GM19397 (cell line): ENCODE data around the gene BMP6.

ENCODE experiments used
- ATAC-seq: cut with Tn5 transposase; IDR thresholded peaks from one replicate; pipeline ENCODE4 v1.9.1; 2021; ENCODE audit warnings: mild to moderate bottlenecking, moderate library complexity; ENCODE audit not compliant: unreplicated experiment

Gene BMP6

DNA sequence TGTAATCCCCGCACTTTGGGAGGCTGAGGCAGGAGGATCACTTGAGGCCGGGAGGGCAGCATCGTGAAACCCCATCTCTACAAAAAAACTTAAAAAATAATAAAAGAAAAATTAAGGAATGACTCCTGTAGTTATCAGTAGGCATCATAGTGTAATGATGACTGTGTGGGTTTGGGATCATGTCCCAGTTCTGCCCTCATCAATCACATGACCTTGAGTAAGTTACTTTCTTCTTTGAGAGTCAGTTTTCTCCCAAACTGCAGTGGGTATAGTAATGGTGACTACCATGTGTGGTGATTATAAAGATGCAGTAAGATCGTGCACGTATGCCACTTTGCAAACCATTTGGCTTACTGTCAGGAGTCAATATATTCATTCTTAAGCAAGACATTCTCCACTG, 95.5 kb downstream of the BMP6 start:
- ATAC-seq: no peak

DNA sequence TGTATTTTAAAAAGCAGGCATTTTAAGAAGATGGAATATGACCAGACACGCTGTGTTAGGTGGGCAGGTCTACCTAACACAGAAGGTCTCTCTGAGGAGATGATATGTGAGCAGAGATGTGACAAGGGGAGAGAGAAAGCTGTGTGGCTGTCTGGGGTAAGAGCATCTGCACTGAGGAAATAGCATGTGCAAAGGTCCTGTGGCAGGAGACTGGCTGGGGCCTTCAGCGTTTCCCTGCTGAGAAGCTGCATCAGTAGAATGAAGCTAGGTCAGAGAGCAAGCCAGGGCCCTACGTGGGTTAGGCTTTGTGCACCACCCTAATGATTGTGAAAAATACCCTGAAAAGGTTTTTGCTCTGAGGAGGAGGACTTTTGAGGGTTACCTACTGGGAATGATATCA, 97.7 kb downstream of the BMP6 start:
- no peak for ATAC-seq

DNA sequence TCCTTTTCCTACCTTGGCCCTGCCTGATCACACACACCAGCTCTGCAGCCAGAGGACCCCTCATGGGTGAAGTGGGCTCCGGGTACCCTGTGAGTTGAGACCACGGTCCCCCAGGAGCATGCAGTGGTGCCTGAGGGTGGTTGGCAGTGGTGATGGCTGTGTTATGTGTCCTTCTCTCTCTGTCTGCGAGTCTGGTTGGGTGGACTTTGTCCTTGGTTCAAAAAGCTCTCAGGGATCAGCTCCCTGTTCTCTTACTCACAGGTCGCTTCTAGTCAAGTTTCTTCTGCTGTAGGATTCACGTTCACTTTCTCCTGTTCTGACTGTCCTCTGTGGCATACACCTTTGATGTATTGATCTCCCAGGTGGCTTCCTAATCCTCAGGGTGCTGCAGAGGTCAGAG, 100.1 kb downstream of the BMP6 start:
- no peak for ATAC-seq

DNA sequence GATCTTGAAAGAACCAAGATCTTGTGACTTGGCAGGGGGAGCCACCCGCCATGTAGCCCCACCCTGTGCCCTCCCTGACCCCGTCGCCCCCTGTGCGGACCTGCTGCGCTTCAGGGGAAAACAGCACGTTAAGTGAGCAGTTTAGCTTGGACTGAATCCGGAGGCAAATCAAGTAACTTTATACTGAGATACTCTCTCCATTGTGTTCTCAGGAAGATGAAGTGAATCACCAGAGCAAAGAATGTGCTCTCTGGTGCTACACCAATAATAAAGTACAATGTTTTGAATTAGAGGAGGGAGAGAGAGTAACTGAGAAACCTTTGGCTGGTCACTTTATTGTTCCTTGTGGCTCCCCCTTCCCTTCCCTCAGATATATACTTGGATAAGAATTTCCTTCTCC, 101.2 kb downstream of the BMP6 start:
- ATAC-seq: no peak

DNA sequence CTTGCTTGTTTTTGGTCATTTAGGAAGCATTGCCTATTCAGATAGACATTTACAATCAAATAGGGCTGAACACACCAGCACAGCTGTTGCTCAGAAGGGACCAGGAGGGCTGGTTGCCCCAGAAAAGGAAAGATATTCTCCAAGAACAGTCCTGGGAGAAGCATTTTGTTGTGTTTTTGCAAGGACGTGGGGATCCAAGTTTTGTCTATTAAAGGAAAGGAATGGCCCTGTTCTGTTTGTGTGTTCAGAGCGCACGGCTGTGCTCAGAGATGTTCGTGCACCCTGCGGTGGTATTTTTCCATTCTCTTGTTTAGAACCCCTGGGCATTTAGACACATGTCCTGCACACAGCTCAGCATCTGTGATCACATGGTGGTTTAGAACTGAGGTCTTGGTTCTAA, 102.2 kb downstream of the BMP6 start:
- ATAC-seq: no peak

DNA sequence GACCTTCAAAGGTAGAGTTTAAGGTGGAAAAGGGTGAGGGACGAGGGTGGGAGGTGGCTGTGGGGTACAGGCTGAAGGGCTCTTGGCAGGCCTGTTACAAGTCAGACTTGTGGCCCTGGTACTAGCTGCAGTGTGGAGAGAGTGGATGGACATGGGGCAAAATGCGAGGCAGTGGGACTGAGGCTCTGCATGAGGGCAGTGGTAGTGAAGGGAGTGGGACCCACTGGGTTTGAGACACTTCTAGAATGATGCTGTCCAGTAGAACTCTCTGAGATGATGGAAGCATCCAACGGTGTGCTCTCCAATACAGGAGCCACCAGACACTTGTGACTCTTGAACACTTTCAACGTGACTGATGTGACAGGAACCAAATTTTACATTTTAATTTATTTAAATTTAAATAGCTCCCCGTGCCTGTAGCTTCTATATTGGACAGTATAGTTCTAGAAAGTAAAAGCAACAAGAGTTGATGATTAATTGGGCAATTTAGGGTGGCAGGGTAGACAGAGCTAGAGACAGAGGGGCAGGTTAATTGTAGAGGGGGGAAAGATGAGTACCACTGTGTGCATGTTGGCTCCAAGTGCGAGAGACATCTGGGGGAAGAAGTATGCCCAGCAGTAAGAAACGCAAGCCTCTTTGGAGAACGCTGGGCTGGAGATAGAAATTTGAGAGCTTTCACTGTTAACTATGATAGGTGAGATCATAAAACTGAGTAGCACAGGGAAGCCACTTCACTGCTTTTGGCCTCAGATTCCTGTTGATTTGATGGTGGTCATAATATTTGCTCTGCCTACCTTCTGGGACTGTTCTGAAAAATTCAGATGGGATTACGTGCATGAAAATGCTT, 107.2 kb downstream of the BMP6 start:
- no peak for ATAC-seq

DNA sequence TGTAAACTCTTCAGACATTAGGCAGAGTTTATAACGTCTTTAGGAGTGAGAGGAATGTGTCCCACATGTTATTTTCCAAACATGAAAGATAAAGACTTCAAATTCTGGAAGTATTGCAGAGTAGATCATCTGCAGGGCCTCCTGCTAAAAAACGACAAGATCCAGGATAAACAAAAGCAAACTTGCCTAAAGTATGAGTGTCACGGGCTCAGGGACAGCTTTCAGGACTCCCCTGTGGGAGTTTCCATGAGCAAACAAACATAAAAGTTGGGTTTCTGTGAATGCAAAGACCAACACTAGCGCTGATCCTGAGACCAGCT, 107.8 kb downstream of the BMP6 start:
- no peak for ATAC-seq

DNA sequence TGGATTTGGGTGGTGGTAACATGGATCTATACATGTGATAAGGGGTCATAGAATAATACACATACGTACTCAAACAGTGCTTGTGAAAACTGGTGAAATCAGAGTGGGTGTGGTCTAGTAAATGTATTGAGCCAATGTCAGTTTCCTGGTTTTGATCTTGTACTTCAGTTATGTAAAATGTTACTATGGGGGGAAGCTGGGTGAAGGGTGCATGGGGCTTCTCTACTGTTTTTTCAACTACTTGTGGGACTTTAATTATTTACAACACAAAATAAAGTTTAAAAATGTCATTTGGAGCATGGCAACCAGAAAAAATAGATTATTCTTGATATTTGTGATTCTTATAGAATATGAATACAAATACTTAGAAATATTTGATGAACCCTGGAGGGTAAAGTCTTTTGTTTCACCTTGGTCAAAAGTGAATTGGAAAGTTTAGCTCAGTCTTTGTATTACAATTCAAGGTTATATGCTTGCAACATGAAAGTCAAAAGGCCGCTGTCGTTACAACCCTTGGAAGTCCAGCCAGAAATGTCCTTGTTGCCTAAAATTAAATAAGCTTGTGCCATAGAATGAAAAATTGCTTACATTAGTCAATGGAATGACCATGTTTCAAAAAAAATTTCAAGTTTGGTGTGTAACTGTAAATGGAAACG, 110.6 kb downstream of the BMP6 start:
- no peak for ATAC-seq

DNA sequence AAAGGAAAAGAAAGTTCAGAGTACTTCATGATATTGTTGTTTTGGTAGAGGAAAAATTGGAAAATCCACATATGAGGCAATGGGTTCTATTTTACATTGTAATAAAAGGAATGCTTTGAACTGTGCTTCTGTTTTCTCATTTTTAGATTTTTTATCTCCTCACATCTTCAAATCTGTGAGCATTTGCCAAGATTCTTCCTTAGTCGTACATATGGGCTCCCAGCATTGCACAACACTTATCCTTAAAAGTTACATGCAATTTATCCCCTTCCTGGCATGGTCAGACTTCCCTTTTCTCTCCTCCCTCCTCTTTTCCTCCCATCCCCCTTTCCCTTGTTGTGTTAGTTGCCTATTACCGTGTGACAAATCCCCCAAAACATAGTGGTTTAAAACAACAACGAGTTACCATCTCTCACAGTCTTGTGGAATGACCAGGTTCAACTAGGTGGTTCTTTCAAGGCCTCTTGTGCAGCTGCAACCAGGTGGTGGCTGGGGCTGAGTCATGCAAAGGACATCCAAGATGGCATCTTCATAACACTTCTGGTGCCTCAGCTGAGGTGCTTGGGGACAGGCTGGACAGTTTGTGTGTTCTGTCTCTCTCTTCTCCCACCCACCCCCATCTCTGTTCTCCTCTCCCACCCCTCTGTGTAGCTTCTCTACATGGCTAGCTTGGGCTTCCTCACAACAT, 116.0 kb downstream of the BMP6 start:
- ATAC-seq: no peak

DNA sequence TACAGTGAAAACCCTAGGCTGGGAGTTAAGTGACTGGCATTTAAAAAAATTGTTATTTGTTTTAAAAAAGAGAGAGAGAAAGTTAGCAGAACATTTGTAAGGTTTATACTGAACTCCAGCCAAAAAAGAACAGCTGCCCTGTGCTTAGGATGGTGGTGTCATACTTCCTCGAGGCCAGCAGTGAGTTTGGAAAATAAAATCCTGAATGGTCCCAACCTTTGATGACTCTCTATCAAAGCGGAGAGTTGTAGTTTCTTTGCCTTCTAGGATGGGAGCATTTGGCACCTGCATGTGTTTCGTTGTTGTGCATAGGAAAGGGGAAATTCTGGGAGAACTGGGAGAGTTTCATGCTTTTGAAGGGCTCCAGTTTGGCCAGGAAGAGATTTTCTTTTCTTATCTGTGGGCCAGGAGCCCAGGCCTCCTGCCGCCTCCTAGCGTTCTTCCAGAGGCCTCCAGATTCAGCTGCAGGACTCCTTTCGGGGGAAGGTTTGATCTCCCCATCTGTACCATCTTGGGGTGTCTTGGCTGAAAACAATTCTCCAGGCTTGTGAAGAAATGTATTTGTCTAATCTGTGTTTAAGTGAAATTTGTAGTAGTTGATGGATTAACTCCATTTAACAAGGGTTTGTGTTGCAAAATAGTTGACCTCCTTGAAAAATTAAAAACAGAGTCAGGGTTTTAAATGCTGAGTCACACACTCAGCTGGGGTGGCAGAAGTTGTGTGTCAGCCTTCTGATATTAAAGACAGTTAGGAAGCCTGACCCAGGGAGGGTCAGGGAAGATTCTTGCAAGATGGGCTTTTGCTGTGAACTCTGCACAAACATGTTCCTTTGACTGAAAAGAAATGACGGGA, 121.3 kb downstream of the BMP6 start:
- no peak for ATAC-seq

DNA sequence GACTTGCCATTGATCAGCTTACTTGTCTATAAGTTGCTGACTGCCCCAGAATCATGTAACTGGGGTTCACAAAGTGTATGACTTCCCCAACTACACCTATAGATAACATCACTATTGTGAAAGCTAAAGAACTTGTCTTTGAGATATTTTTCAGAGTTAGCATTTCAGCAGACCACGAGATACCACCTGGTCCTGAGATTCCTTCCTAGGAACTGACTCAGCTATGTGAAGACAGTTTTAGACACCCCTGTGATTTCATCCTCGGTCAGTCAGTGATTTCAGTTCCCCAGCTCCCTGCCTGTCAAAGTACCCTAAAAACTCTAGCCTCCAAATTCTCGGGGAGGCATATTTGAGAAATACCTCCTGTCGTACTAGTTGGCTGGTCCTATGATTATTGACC, 122.3 kb downstream of the BMP6 start:
- ATAC-seq: no peak

DNA sequence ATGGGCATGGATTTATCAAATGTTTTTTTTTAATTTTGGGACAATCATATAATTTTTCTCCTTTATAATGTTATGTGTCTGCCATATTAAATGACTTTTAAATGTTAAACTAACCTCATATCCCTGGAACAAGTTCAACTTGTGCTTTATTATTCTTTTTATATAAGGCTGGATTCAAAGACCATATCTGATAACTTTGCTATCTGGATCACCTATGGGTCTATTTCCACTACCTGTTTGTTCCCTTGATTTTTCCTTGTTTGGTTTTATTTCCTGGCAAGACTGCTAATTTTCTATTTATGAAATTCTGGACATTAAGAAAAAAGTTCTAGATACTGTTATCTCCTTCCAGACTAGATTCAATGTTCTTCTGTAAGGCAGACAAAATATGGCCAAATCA, 125.9 kb downstream of the BMP6 start:
- no peak for ATAC-seq

DNA sequence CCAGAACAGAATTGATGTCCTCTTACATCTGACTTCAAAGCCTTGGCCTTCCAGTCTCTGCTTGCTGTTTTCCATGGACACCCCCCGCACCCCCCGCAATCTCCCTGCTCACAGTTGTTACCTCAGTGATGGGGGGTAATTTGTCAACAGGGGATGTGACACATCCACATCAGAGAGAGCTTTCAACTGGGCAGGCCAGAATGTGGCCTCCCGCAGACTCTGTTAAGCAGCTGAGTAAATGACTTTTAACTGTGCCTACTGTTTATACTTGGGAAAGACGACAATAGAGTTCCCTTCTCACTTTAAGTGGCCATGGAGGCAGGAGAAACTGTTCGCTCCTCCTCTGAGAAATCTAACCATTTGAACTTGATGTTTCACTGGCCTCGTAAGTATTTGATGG, 133.7 kb downstream of the BMP6 start:
- ATAC-seq: no peak

DNA sequence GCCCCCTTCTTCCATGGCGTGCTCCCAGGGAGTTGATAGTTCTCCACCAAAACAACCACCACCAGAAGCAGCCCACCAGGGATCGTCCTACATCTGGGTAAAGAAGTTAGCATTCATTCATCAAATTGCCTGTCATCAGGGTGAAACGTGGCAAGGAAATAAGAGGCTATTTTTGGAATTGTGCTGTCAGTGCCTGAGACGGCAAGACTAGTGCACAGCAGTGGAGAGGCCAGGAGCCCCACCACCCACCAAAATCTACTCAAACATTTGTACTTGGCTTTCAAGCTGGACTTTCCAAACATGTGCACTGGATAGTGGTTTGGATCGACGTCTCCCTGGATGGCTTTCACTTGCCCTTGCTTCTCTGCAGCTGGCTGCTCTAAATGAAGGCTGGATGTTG, 139.9 kb downstream of the BMP6 start:
- no peak for ATAC-seq

DNA sequence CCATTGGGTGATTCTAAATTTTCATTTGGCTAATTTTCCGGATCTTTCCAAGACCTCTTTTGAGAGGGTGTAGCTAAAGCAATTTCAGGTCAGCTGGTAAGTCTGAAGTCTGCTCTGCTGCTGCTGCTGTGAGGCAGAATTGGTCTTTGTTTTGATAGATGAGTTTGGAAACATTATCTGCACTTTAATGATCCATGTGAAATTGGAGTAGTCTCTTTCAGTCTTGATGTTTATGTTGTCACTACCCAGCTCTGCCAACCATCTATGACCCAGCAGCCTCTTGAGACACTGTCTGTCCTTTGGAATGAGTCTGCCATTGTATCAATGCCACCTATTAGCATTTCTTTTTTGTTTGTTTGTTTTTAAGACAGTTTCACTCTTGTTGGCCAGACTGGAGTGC, 140.6 kb downstream of the BMP6 start:
- ATAC-seq: no peak

DNA sequence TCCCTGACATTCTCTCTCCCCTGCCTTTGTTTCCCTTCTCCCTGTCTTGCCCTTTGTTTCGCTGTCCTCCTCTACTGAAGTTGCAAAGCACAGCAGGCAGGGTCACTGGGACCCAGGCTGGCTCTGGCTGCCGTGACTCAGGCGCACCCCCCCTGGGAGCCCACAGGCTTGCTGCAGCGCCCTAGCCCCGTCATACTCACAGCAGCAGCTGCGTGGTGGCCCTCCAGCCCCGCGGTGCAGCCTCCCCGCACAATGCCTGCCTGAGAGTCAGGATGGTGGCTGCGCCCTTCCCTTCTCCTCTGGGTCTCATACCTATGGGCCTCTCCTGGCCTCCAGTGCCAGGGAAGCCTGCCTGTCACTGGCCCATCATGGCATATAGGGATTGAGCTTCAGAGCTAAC, 143.0 kb downstream of the BMP6 start:
- ATAC-seq: no peak

DNA sequence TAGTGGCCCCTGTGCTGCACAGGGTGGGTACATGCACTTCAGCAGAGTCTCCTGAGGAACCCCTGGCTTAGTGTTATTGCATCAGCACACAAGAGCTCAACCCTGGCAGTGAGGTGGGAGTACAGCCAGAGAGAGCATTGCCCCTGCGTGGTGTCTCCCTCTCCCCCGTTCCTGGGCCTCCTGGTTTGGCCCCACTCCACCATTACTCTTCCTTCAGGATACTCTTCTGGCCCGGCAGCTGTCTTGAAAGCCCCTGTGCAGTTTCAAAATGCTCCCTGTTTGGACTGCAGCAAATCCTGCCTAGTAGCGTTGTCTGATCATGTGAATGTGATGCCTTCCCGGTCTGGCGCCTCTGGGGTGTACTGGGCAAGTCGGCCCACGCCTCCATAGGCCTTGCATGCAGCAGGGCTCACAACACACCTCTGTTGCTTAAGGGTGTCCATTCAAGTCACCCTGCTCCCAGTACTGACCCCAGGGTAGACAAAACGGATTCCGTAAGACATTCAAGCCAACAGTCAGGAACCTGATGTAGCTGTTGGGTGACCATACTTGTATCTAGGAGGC, 152.6 kb downstream of the BMP6 start:
- ATAC-seq: no peak

DNA sequence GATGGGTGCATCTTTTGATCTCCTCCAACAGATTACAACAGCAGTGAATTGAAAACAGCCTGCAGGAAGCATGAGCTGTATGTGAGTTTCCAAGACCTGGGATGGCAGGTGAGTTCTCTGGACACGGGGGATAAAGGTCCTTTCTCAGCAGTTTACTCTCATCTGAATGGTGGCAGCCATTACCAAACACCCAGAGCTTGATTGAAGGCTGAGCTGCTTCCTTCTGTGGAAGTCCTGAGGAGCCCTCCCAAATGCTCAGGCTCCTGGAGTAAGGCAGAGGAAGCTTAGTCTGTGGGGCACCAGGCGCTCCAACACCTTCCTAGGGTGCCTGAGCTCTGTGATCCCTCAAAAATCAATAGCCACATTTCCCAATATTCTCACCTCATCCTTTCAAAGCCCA, 153.1 kb downstream of the BMP6 start:
- no peak for ATAC-seq

DNA sequence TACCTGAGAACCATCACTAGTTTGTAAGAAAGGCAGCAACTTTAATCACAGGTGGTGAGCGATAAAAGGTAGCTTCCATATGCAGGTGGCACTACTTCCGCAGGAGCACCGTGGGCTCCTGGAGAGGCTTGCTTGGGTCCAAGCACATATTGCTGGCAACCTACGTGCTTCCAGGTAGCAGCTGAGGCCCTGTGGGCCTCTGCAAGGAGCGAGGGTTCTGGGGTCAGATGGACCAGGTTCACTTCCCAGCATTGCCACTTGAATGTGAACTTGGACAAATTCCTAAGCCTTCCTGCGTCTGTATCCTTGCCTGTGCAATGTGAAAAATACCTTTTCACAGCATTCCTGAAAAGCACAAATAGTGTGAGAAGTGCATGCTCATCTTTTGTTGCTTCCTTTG, 153.7 kb downstream of the BMP6 start:
- no peak for ATAC-seq

DNA sequence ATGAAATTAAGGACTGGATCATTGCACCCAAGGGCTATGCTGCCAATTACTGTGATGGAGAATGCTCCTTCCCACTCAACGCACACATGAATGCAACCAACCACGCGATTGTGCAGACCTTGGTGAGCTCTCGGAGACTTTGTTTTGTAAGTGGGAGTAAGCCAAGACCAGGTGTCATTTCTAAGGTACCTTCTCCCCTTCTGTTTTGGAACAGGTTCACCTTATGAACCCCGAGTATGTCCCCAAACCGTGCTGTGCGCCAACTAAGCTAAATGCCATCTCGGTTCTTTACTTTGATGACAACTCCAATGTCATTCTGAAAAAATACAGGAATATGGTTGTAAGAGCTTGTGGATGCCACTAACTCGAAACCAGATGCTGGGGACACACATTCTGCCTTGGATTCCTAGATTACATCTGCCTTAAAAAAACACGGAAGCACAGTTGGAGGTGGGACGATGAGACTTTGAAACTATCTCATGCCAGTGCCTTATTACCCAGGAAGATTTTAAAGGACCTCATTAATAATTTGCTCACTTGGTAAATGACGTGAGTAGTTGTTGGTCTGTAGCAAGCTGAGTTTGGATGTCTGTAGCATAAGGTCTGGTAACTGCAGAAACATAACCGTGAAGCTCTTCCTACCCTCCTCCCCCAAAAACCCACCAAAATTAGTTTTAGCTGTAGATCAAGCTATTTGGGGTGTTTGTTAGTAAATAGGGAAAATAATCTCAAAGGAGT, 154.2 kb downstream of the BMP6 start:
- no peak for ATAC-seq
